ENCODE data around the gene TRAF2. TPM values are rescaled to one million over a fixed set of nuclear protein-coding genes. Genes with fewer than 3 reads are reported as not detected.

Gene TRAF2
- total and polyA plus RNA-seq, 2 donors (not counting 3 experiments of a cell fraction or from before 2014, with no cell fraction given) = 10.9 to 23.1 TPM

DNA sequence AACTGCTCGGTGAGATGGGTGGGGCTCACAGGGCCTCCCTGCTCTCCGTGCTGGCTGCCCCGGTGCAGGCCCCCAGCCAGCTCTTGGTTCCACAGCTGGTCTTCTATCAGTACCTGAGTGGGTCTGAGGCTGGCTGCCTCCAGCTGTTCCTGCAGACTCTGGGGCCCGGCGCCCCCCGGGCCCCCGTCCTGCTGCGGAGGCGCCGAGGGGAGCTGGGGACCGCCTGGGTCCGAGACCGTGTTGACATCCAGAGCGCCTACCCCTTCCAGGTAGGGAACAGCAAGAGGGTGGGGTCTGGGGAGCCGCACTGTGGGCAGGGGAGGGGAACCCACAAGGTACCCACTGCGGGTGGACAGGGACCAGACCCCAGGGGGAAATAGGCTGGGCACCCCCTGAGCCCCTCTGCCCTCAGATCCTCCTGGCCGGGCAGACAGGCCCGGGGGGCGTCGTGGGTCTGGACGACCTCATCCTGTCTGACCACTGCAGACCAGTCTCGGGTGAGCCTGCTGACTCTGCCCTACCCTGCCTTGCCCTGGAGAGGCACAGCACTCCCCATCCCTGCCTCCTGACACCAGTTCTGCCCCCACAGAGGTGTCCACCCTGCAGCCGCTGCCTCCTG lies 31.4 kb upstream of the TRAF2 start:
- Histone ChIP-seq H3K27me3 (ENCODE audit: control insufficient read depth in 2 of 2, insufficient read depth in 2 of 2, low read length in 2 of 2) (no peaks in the 10 kb centered on the region), H3K9ac (replicated peaks; ENCODE audit: extremely low read depth, insufficient read depth, low read length) (no peak overlapping the region), H3K27ac (ENCODE audit: insufficient read depth, low read depth, low read length) (no peak overlapping the region), H2AFZ (ENCODE audit: low read depth, low read length) (no peak overlapping the region), H3K9me1 (replicated peaks; ENCODE audit: control insufficient read depth, extremely low read depth, insufficient read depth, low read length) (no peaks in the 10 kb centered on the region), H3K9me3 (replicated peaks; ENCODE audit: control insufficient read depth, insufficient read depth, low read length) (no peaks in the 10 kb centered on the region), H3K36me3 (ENCODE audit: control insufficient read depth in 2 of 2, extremely low read depth in 1 of 2, insufficient read depth in 2 of 2, low read length in 2 of 2) (no peaks in the 10 kb centered on the region), H3K4me3 (replicated peaks in 1 of 3; ENCODE audit: insufficient read depth in 1 of 3, low read depth in 1 of 3, low read length in 3 of 3) (no peak overlapping the region), H3K4me2 (ENCODE audit: insufficient read depth, low read length) (no peak overlapping the region), H3K79me2 (ENCODE audit: control insufficient read depth, insufficient read depth, low read length) (no peaks in the 10 kb centered on the region), H4K20me1 (replicated peaks; ENCODE audit: control insufficient read depth, extremely low read depth, insufficient read depth, low read length) (no peaks in the 10 kb centered on the region), H3K4me1 (ENCODE audit: control insufficient read depth, extremely low read depth, insufficient read depth, low read length) (peaks cover 3% of the 10 kb centered on the region)
- dilution Hi-C loops (cut with MboI; ENCODE audit: extremely low pct_ligation_motif_present, low sequenced_read_pairs) (no loop called here), intact Hi-C loops (cut with micrococcal nuclease) (no loop called here)
- ChIA-PET POLR2A (no interaction called here), CTCF (interaction anchor here (1.1 kb wide), 1 partner anchor 13 kb away, joined by 3 read pairs; the partner anchor contains the start of gene AJM1)
- no TSS peak for BruUV-seq (replicated peaks)
- FAIRE-seq (no peak), DNase-seq (ENCODE audit: low read depth, low spot score) (no peak)
- TF ChIP-seq POLR2AphosphoS5 (IDR thresholded peaks at IDR 0.05; ENCODE audit: insufficient read depth, low read depth, low read length) (no peak), JUN (IDR thresholded peaks at IDR 0.05; ENCODE audit: borderline replicate concordance, insufficient read depth, insufficient read length, low read depth) (no peak), GATA2 (IDR thresholded peaks at IDR 0.05; ENCODE audit: insufficient read depth, insufficient read length, low read depth, low read length) (no peak)
- TF ChIP-seq, protein P1, sequence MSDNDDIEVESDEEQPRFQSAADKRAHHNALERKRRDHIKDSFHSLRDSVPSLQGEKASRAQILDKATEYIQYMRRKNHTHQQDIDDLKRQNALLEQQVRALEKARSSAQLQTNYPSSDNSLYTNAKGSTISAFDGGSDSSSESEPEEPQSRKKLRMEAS (IDR thresholded peaks at IDR 0.05; ENCODE audit: insufficient read depth, insufficient read length) = no peak
- TF ChIP-seq, protein P2, sequence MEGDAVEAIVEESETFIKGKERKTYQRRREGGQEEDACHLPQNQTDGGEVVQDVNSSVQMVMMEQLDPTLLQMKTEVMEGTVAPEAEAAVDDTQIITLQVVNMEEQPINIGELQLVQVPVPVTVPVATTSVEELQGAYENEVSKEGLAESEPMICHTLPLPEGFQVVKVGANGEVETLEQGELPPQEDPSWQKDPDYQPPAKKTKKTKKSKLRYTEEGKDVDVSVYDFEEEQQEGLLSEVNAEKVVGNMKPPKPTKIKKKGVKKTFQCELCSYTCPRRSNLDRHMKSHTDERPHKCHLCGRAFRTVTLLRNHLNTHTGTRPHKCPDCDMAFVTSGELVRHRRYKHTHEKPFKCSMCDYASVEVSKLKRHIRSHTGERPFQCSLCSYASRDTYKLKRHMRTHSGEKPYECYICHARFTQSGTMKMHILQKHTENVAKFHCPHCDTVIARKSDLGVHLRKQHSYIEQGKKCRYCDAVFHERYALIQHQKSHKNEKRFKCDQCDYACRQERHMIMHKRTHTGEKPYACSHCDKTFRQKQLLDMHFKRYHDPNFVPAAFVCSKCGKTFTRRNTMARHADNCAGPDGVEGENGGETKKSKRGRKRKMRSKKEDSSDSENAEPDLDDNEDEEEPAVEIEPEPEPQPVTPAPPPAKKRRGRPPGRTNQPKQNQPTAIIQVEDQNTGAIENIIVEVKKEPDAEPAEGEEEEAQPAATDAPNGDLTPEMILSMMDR (IDR thresholded peaks at IDR 0.05; ENCODE audit: extremely low read depth in 1 of 2, insufficient read depth in 1 of 2, low read depth in 1 of 2, low read length in 2 of 2) = no peak
